Astrocyte (in vitro differentiated cells and primary cell): ENCODE data around the gene DDRGK1.

ENCODE experiments used
- EZH2 ChIP-seq: IDR thresholded peaks from 2 replicates; pipeline ENCODE4 v1.6.1; 2012; ENCODE audit warnings: mild to moderate bottlenecking, low read length, inconsistent platforms; ENCODE audit not compliant: insufficient read depth
- TF ChIP-seq, protein P1 (sequence below): IDR thresholded peaks from 2 replicates; pipeline ENCODE4 v1.5.1; 2011; ENCODE audit warnings: low read depth, mild to moderate bottlenecking, inconsistent platforms, low read length, moderate library complexity; ENCODE audit not compliant: insufficient read depth

GRCh38 chr20:3239026-3239866 lies 34.8 kb upstream of the DDRGK1 start, which contains the start of gene SLC4A11:
- TF ChIP-seq, protein P1, sequence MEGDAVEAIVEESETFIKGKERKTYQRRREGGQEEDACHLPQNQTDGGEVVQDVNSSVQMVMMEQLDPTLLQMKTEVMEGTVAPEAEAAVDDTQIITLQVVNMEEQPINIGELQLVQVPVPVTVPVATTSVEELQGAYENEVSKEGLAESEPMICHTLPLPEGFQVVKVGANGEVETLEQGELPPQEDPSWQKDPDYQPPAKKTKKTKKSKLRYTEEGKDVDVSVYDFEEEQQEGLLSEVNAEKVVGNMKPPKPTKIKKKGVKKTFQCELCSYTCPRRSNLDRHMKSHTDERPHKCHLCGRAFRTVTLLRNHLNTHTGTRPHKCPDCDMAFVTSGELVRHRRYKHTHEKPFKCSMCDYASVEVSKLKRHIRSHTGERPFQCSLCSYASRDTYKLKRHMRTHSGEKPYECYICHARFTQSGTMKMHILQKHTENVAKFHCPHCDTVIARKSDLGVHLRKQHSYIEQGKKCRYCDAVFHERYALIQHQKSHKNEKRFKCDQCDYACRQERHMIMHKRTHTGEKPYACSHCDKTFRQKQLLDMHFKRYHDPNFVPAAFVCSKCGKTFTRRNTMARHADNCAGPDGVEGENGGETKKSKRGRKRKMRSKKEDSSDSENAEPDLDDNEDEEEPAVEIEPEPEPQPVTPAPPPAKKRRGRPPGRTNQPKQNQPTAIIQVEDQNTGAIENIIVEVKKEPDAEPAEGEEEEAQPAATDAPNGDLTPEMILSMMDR, result no peak
- TF ChIP-seq EZH2, result no peak
